ENCODE results near the gene DDX1.

DNA sequence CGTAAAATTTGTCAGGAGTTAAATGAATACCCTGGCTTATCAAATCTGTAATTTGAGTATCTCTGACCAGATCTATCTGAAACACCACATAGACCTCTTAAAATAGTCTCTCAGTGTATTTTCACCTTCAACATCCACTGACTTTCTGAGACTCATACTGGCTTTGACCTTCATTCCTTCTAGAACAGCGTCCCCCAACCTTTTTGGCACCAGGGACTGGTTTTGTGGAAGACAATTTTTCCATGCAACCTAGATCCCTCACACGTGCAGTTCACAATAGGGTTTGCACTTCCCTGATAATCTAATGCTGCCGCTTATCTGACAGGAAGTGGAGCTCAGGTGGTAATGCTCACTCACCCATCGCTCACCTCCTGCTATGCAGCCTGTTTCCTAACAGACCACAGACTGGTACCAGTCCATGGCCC, 33.8 kb upstream of the DDX1 start:
- TF ChIP-seq CTCF (IDR thresholded peaks at IDR 0.05) = no peak
- no peak for TF ChIP-seq EZH2 (IDR thresholded peaks at IDR 0.05; ENCODE audit: borderline replicate concordance, insufficient read depth, low read depth, low read length, poor library complexity, severe bottlenecking)
